H9 (cell line): Measurements from ENCODE around the gene EML1. TPM values are rescaled to one million over a fixed set of nuclear protein-coding genes. Genes with fewer than 3 reads are reported as not detected.

Experiments used
- DNase-seq: peaks from one replicate; pipeline ENCODE4 v3.0.0-alpha.2; 2017
- H2AFZ ChIP-seq: one replicate; pipeline ENCODE4 v1.6.1; 2013; ENCODE audit warnings: mild to moderate bottlenecking, low read length, control low read depth, moderate library complexity
- H2AK5ac ChIP-seq: 2 replicates; pipeline ENCODE4 v1.6.1; 2013; ENCODE audit warnings: low read length, control low read depth, mixed read lengths; ENCODE audit not compliant: insufficient read length
- H2BK120ac ChIP-seq: one replicate; pipeline ENCODE4 v1.6.1; 2013; ENCODE audit warnings: low read depth, mild to moderate bottlenecking, low read length, control low read depth, inconsistent platforms; ENCODE audit not compliant: poor library complexity, severe bottlenecking
- H2BK12ac ChIP-seq: 2 replicates; pipeline ENCODE4 v1.6.1; 2013; ENCODE audit warnings: low read length, control low read depth, mixed read lengths, low read depth; ENCODE audit not compliant: insufficient read length
- H2BK15ac ChIP-seq: 2 replicates; pipeline ENCODE4 v1.6.1; 2013; ENCODE audit warnings: low read depth, low read length, control low read depth
- H2BK20ac ChIP-seq: one replicate; pipeline ENCODE4 v1.6.1; 2013; ENCODE audit warnings: low read depth, mild to moderate bottlenecking, low read length, control low read depth, inconsistent platforms; ENCODE audit not compliant: poor library complexity, severe bottlenecking
- H2BK5ac ChIP-seq: 2 replicates; pipeline ENCODE4 v1.6.1; 2013; ENCODE audit warnings: low read length, control low read depth, mixed read lengths; ENCODE audit not compliant: insufficient read length
- H3K14ac ChIP-seq: 2 replicates; pipeline ENCODE4 v1.6.1; 2013; ENCODE audit warnings: low read length, control low read depth; ENCODE audit not compliant: insufficient read depth
- H3K18ac ChIP-seq: 2 replicates; pipeline ENCODE4 v1.6.1; 2013; ENCODE audit warnings: low read depth, mild to moderate bottlenecking, mixed read lengths, low read length, control low read depth; ENCODE audit not compliant: insufficient read length
- H3K23ac ChIP-seq: 2 replicates; pipeline ENCODE4 v1.6.1; 2013; ENCODE audit warnings: low read length, control low read depth, mixed read lengths, low read depth; ENCODE audit not compliant: insufficient read length
- H3K23me2 ChIP-seq: 2 replicates; pipeline ENCODE4 v1.6.1; 2013; ENCODE audit warnings: low read depth, mild to moderate bottlenecking, mixed read lengths, low read length, control low read depth; ENCODE audit not compliant: insufficient read length, poor library complexity, severe bottlenecking
- H3K27ac ChIP-seq: 2 replicates; pipeline ENCODE4 v1.5.1; 2013; ENCODE audit warnings: low read length, control low read depth, mixed read lengths, low read depth; ENCODE audit not compliant: insufficient read length
- H3K27me3 ChIP-seq: 2 replicates; pipeline ENCODE4 v1.6.1; 2013; ENCODE audit warnings: low read length, control low read depth, inconsistent platforms; ENCODE audit not compliant: insufficient read depth
- H3K4ac ChIP-seq: 2 replicates; pipeline ENCODE4 v1.6.1; 2013; ENCODE audit warnings: low read depth, mild to moderate bottlenecking, control low read depth, inconsistent platforms, low read length, moderate library complexity
- H3K4me1 ChIP-seq: 2 replicates; pipeline ENCODE4 v1.6.1; 2013; ENCODE audit warnings: low read length, control low read depth, inconsistent platforms; ENCODE audit not compliant: insufficient read depth
- H3K4me2 ChIP-seq: 2 replicates; pipeline ENCODE4 v1.6.1; 2013; ENCODE audit warnings: low read length, control low read depth, mixed read lengths; ENCODE audit not compliant: insufficient read length, insufficient read depth
- H3K56ac ChIP-seq: 2 replicates; pipeline ENCODE4 v1.6.1; 2013; ENCODE audit warnings: low read depth, mild to moderate bottlenecking, mixed read lengths, low read length, control low read depth; ENCODE audit not compliant: insufficient read length
- H3K79me1 ChIP-seq: 2 replicates; pipeline ENCODE4 v1.6.1; 2013; ENCODE audit warnings: low read depth, mild to moderate bottlenecking, moderate library complexity, low read length, control low read depth, inconsistent platforms; ENCODE audit not compliant: insufficient read depth, poor library complexity, severe bottlenecking
- H3K79me2 ChIP-seq: 2 replicates; pipeline ENCODE4 v1.6.1; 2013; ENCODE audit warnings: low read length, control low read depth, inconsistent platforms; ENCODE audit not compliant: insufficient read depth
- H3K9ac ChIP-seq: 2 replicates; pipeline ENCODE4 v1.6.1; 2013; ENCODE audit warnings: low read length, control low read depth, mixed read lengths; ENCODE audit not compliant: insufficient read length; ENCODE audit errors: extremely low read depth
- H3K9me3 ChIP-seq: one replicate; pipeline ENCODE4 v1.6.1; 2013; ENCODE audit warnings: low read depth, low read length, inconsistent platforms; ENCODE audit not compliant: control insufficient read depth
- H3T11ph ChIP-seq: one replicate; pipeline ENCODE4 v1.6.1; 2013; ENCODE audit warnings: mild to moderate bottlenecking, low read length, control low read depth, inconsistent platforms
- H4K20me1 ChIP-seq: one replicate; pipeline ENCODE4 v1.6.1; 2013; ENCODE audit not compliant: control insufficient read depth, insufficient read length, insufficient read depth
- H4K5ac ChIP-seq: 2 replicates; pipeline ENCODE4 v1.6.1; 2013; ENCODE audit warnings: low read depth, mild to moderate bottlenecking, mixed read lengths, low read length, control low read depth; ENCODE audit not compliant: insufficient read length
- H4K8ac ChIP-seq: replicated peaks from 2 replicates; pipeline ENCODE4 v1.6.1; 2013; ENCODE audit warnings: low read length, control low read depth, mixed read lengths, low read depth; ENCODE audit not compliant: insufficient read length
- H4K91ac ChIP-seq: 2 replicates; pipeline ENCODE4 v1.6.1; 2013; ENCODE audit warnings: low read depth, mild to moderate bottlenecking, moderate library complexity, mixed read lengths, low read length, control low read depth; ENCODE audit not compliant: insufficient read length
- H3K27ac Mint-ChIP-seq, 3 experiments: 2 replicates in 2 of 3; 3 replicates in 1 of 3; pipeline ENCODE4 v1.8.0; 2020 to 2021; ENCODE audit warnings: mixed read lengths in 3 of 3, mild to moderate bottlenecking in 1 of 3, moderate library complexity in 1 of 3
- H3K27me3 Mint-ChIP-seq: 2 replicates; pipeline ENCODE4 v1.8.0; 2021; ENCODE audit warnings: low read depth, mild to moderate bottlenecking, moderate library complexity, mixed read lengths
- H3K36me3 Mint-ChIP-seq, 3 experiments: 2 replicates in 2 of 3; 3 replicates in 1 of 3; pipeline ENCODE4 v1.8.0; 2020 to 2021; ENCODE audit warnings: low read depth in 3 of 3, mixed read lengths in 3 of 3; ENCODE audit not compliant: insufficient read depth in 1 of 3
- H3K4me1 Mint-ChIP-seq, 2 experiments: 2 replicates each; pipeline ENCODE4 v1.8.0; 2020; ENCODE audit warnings: mixed read lengths in 2 of 2
- H3K4me3 Mint-ChIP-seq, 2 experiments: 2 replicates in 1 of 2; 3 replicates in 1 of 2; pipeline ENCODE4 v1.8.0; 2020 to 2021; ENCODE audit warnings: mild to moderate bottlenecking in 2 of 2, mixed read lengths in 2 of 2, moderate library complexity in 1 of 2
- H3K9me3 Mint-ChIP-seq, 2 experiments: 2 replicates in 1 of 2; 3 replicates in 1 of 2; pipeline ENCODE4 v1.8.0; 2020; ENCODE audit warnings: mild to moderate bottlenecking in 2 of 2, mixed read lengths in 2 of 2, moderate library complexity in 1 of 2
- CTCF ChIP-seq: fragments of 200-600 bp; sonication (generic); conservative IDR thresholded peaks from 3 replicates; pipeline ENCODE4 v1.8.0; 2021; ENCODE audit warnings: antibody characterized with exemption, mild to moderate bottlenecking
- total RNA-seq: library from RNA; stranded (reverse); gene quantifications from 2 replicates; pipeline ENCODE4 v1.2.1, GENCODE V29; 2021

EML1 gene
- total RNA-seq, 1 experiment from 2014 or later = 16.7 TPM

GRCh38 chr14:99855271-99855670, 62.1 kb downstream of the EML1 start:
- no peak overlapping the region for H3K27ac ChIP-seq
- no peak for TF ChIP-seq CTCF
- H2AK5ac ChIP-seq = no peak overlapping the region
- no peak overlapping the region for H3K23ac ChIP-seq
- H3K4me2 ChIP-seq = no peak overlapping the region
- H3K27me3 ChIP-seq = no peaks in the 10 kb centered on the region
- no peaks in the 10 kb centered on the region for H3K9me3 ChIP-seq
- no peak overlapping the region for H2AFZ ChIP-seq
- H3T11ph ChIP-seq = no peak overlapping the region
- H4K5ac ChIP-seq = no peak overlapping the region
- Mint-ChIP-seq H3K36me3 (peaks cover 0 to 4% (median 0%) of the 10 kb centered on the region in 3 experiments; a peak in 2 of 7 replicates), H3K4me1 (peaks cover 4 to 11% of the 10 kb centered on the region in 2 experiments; a peak in 1 of 4 replicates), H3K9me3 (no peaks in the 10 kb centered on the region; a peak in 1 of 5 replicates), H3K27ac (no peak overlapping the region), H3K4me3 (no peak overlapping the region), H3K27me3 (no peaks in the 10 kb centered on the region)
- no peak overlapping the region for H2BK12ac ChIP-seq
- H2BK15ac ChIP-seq = no peak overlapping the region
- H3K4me1 ChIP-seq = no peaks in the 10 kb centered on the region; the same call in 1 of the 2 replicates
- no peak overlapping the region for H2BK20ac ChIP-seq
- no peak for DNase-seq
- no peak overlapping the region for H4K8ac ChIP-seq
- no peak overlapping the region for H2BK120ac ChIP-seq
- no peaks in the 10 kb centered on the region for H3K79me2 ChIP-seq
- no peak overlapping the region for H3K14ac ChIP-seq
- no peak overlapping the region for H3K9ac ChIP-seq
- no peak overlapping the region for H4K91ac ChIP-seq
- no peaks in the 10 kb centered on the region for H3K79me1 ChIP-seq
- H3K18ac ChIP-seq = no peak overlapping the region
- H3K56ac ChIP-seq = no peak overlapping the region
- no peak overlapping the region for H3K4ac ChIP-seq
- H3K23me2 ChIP-seq = no peaks in the 10 kb centered on the region
- no peaks in the 10 kb centered on the region for H4K20me1 ChIP-seq
- H2BK5ac ChIP-seq = no peak overlapping the region
